GM19035 (cell line): ENCODE measurements around the gene TMTC2.
"Not testable (repeated sequence)": the region's sequence is repeated elsewhere in the genome, so short reads cannot be mapped to it uniquely, and the experiment has no call there.

Experiments used
- ATAC-seq: cut with Tn5 transposase; IDR thresholded peaks from one replicate; pipeline ENCODE4 v1.9.1; 2021; ENCODE audit not compliant: unreplicated experiment

Gene TMTC2

GRCh38 chr12:82838131-82838551 lies 151.4 kb downstream of the TMTC2 start:
- ATAC-seq, result no peak

GRCh38 chr12:82838827-82839226 lies 152.1 kb downstream of the TMTC2 start:
- ATAC-seq, result no peak

- ATAC-seq, result no peak
Observed at GRCh38 chr12:82839796-82840195, 153.1 kb downstream of the TMTC2 start.

GRCh38 chr12:82841487-82841904 lies 154.8 kb downstream of the TMTC2 start:
- ATAC-seq, result no peak

- no peak for ATAC-seq
Observed at GRCh38 chr12:82842480-82842879, 155.8 kb downstream of the TMTC2 start.

- ATAC-seq, result not testable (repeated sequence)
Observed at GRCh38 chr12:82845076-82845475, 158.4 kb downstream of the TMTC2 start.

- ATAC-seq, result no peak
Observed at GRCh38 chr12:82848845-82849244, 162.1 kb downstream of the TMTC2 start.

- ATAC-seq, result no peak
Observed at GRCh38 chr12:82852529-82852928, 165.8 kb downstream of the TMTC2 start.

- no peak for ATAC-seq
Observed at GRCh38 chr12:82855872-82856271, 169.2 kb downstream of the TMTC2 start.

- ATAC-seq, result no peak
Observed at GRCh38 chr12:82857276-82857675, 170.6 kb downstream of the TMTC2 start.

GRCh38 chr12:82857911-82858533 lies 171.3 kb downstream of the TMTC2 start:
- ATAC-seq, result no peak

GRCh38 chr12:82858534-82858917 lies 171.8 kb downstream of the TMTC2 start:
- no peak for ATAC-seq

GRCh38 chr12:82862069-82862841 lies 175.5 kb downstream of the TMTC2 start:
- no peak for ATAC-seq

- ATAC-seq, result no peak
Observed at GRCh38 chr12:82862876-82863649, 176.4 kb downstream of the TMTC2 start.

- no peak for ATAC-seq
Observed at GRCh38 chr12:82866227-82866775, 179.6 kb downstream of the TMTC2 start.

- ATAC-seq, result no peak
Observed at GRCh38 chr12:82866946-82867345, 180.2 kb downstream of the TMTC2 start.

- no peak for ATAC-seq
Observed at GRCh38 chr12:82867762-82868500, 181.2 kb downstream of the TMTC2 start.

GRCh38 chr12:82870771-82871377 lies 184.2 kb downstream of the TMTC2 start:
- no peak for ATAC-seq

- ATAC-seq, result no peak
Observed at GRCh38 chr12:82872088-82872487, 185.4 kb downstream of the TMTC2 start.

- ATAC-seq, result no peak
Observed at GRCh38 chr12:82873309-82873708, 186.6 kb downstream of the TMTC2 start.
